Bone marrow (tissue), 2 donors: Measurements from ENCODE around the gene APOB.
"Not testable (repeated sequence)": the region's sequence is repeated elsewhere in the genome, so short reads cannot be mapped to it uniquely, and the experiment has no call there.

Source experiments
- DNase-seq, 2 donors: peaks; one replicate each; lab custom pipeline; 2025; lab: John Stamatoyannopoulos, UW

APOB gene

GRCh38 chr2:21032338-21033236, 11.3 kb downstream of the APOB start:
- no peak for DNase-seq

DNA sequence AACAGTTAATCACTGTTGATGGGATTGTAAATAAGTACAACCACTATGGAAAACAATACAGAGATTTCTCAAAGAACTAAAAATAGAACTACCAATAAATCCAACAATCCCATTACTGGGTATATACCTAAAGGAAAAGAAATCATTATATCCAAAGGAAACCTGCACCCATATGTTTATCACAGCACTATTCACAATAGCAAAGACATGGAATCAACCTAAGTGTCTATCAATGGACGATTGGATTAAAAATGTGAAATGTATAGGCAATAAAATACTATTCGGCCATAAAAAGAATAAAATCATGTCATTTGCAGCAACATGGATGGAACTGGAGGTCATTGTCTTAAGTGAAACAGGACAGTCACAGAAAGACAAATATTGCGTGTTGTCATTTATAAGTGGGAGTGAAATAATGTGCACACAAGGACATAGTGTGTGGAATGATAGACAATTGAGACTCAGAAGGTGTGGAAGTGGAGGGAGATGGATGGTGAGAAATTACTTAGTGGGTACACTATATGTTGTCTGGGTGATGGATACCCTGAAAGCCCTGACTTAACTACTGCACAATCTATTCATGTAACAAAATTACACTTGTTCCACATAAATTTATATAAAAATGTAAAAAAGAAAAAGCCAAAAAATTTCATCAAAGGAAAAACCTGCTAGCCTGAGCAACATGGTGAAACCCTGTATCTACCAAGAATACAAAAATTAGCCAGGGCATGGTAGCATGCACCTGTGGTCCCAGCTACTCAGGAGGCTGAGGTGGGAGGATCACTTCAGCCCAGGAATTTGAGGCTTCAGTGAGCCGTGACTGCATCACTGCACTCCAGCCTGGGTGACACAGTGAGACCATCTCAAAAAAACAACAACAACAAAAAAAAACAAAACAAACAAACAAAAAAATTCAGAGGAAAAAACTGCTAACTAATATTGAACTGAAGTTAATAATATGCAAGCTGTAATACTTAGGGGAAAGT, 12.6 kb downstream of the APOB start:
- no peak for DNase-seq

DNA sequence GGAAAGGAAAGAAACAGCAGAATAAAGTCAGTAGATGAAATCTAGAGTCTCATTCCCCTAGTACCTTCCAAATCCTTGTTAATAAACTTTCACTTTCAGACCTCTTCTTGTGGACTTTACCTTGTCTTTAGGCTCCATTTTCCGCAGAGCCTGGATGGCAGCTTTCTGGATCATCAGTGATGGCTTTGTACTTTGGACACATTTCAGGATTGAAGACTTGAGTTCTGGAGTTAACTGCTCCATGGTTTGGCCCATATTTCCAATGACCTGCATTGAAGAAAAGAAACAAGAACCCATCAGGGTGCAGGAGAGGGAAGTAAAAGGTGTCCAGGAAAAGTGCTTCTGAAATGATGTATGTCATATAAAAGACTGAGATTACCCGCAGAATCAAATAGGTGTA, 14.4 kb downstream of the APOB start:
- no peak for DNase-seq

- not testable (repeated sequence) for DNase-seq
These were observed 14.9 kb downstream of the APOB start for GRCh38 chr2:21028951-21029350.

DNA sequence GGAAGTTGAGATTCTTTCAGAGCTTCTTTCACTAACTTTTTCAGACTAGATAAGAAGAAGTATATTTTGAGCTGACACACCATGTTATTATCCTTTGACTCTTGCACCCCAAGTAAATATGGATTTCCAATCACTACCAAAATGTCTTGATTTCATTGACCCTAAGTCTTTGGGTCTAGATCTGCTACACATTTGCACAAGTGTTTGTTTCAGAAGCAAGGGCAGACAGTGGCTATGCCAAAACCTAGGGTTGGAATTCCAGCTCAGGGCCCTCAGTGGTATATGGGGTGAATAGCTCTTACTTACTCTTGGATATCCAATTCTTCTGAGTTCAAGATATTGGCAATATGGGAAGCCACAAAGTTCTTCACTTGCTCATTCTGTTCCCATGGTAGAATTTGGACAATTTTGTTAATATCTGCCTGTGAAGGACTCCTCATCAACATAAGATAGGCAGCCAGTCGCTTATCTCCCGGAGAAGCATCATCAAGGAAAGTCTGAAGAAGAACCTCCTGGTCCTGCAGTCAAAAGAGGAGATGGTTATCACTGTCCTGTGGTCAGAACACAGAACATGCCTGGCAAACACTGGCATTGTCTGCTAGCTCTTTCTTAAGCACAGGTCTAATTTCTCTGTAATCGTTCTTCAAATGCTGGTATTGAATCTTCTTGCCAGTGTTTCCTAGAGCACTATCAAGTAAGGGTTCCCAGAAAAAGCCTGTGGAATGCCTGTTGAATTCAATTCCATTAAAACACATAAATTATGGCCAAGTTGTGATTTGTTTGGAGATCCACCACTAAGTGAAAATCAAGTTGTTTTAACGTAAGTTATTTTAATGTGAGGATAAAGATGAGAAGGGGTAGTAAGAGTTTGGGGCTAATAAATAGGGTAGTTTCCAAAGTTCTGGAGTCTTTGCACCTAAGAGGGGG, 15.6 kb downstream of the APOB start:
- DNase-seq, result no peak

DNA sequence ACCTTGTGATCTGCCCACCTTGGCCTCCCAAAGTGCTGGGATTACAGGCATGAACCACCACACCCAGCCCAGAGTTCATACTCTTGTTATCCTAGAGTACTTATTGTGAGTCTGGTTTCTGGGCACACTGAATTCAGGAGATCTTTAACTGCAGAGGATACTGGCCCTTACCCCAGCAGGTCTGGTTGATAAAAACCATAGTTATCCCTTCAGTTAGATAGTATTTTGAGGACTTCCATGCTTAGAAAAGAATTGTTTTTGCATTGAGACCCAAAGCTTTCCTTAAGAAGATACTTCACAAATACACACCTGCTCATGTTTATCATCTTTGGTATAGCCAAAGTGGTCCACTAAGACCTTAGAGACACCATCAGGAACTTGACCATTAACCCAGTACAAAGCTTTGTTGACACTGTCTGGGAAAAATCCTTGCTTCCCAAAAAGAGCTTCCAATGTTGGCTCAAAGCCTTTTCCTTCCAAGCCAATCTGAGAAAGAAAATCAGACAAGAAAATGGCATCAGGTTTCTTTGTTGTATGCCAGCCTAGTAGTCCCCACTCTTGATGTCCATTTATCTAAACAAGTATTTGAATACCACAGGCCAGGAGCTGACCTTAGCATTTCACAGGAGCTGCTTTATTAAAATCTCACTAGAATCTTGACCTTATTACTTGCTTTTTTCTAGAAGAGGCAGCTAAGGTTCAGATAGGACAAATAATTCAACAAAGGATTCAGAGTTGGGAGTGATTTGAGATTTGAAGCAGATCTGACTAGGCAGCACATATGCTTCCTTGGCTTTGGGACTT, 17.2 kb downstream of the APOB start:
- DNase-seq, result no peak

- DNase-seq, result no peak
These were observed 18.0 kb downstream of the APOB start for GRCh38 chr2:21025690-21026478.

DNA sequence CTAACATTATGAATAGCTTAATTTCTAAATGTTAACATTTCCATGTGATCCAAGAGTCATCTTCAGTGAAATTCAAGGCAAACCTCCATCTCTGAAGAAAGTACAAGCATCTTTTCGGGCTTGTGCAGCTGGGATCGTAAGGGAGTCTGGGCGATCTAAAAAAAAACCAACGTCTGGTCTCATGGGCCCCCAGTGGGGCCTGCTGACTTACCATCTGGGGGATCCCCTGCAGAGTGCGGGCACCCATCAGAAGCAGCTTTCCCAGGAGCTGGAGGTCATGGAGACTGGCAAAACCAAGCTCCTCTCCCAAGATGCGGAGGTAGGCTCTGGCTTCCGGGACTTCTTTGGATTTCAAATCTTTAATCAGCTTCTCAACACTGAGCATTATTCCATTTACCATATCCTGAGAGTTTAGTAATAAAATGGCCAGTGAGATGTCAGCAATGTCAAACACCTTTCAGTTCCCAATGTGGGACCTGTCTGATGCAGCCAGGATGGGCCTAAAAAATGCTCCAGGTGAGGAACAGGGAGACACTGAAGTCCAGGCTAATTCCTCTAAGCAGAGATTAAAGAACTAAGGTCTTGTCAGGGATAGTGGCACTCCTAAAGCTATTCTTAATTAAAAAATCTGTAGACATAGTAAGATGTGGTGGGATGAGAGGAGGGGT, 19.0 kb downstream of the APOB start:
- DNase-seq, result no peak

DNA sequence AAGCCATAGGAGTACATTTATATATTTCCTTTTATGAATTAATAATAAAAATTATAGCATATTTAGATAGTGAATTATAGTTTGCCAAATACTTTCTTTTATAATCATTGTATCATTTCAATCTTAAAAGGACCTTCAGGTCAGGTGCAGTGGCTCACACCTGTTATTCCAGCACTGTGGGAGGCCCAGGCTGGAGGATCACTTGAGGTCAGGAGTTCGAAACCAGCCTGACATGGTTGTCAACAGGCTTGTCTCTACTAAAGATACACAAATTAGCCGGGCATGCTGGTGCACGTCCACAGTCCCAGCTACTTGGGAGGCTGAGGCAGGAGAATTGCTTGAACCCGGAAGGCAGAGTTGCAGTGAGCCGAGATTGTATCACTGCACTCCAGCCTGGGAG, 19.7 kb downstream of the APOB start:
- DNase-seq, result no peak

- DNase-seq, result no peak
These were observed 20.3 kb downstream of the APOB start for GRCh38 chr2:21023419-21024181.

GRCh38 chr2:21022792-21023367, 21.0 kb downstream of the APOB start:
- DNase-seq, result no peak

DNA sequence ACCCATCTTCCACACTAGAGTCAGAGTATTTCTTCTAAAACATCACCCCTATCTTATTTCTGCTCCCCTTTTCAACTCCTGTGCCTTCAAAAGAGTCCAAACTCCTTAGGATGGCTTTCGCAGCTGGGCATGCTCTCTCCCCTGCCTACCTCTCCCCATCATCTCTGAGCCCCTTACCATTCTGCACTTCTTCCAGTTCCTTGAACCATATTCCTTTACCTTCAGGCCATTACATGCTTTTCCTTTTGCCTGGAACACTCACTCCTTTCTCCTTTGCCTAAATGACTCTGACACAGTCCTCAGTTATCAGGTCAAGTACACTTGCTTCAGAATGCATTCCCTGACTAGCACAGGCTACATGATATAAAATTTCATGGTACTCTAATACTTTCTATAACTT, 22.4 kb downstream of the APOB start:
- no peak for DNase-seq

- DNase-seq, result no peak
These were observed 23.1 kb downstream of the APOB start for GRCh38 chr2:21020668-21021288.

DNA sequence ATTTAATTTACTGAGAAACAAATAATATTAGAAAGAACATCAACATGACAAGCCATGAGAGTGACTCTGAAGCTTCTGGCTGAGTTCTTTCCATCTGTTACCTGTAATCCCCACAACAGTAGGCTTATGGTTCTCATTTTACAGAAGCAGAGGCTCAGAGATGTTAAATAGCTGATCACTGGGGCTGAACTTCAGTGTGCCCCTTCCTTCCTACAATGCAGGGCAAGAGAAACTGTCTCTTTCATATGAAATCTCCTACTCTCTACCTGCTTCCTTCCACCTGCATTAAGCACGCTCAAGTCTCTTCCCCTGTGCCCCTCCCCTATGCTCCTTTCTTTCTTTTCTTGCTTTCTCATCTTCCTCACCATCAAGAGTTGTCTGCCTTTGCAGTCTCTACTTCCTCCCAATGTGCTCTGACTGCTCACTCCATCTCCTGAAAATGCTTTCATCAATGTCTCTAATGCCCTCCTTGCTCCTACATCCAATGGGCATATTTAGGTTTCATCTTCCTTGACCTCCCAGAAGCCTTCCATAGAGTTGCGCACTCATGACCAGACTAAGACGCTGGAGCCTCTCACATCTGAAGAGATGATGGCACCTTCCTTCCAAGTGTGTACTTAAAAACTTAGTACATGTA, 23.7 kb downstream of the APOB start:
- DNase-seq, result no peak

DNA sequence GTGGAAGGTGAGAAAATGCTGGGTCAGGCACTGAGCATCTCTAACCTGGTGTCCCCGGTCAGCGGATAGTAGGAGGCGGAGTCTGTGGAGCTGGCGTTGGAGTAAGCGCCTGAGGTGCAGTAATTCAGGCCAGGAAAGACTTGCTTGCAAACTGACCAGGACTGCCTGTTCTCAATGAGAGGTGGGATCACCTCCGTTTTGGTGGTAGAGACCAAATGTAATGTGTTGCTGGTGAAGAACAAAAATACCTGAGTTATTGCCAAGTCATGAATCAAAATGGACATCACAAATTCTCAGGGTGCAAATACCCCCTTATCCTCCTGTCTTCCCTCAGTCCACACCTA, 24.2 kb downstream of the APOB start:
- DNase-seq, result no peak

- DNase-seq, result no peak
These were observed 24.7 kb downstream of the APOB start for GRCh38 chr2:21019000-21019677.

- no peak for DNase-seq
These were observed 25.6 kb downstream of the APOB start for GRCh38 chr2:21018290-21018689.
